GM23338 (cell line): ENCODE data around the gene HEMK1. TPM values are rescaled to one million over a fixed set of nuclear protein-coding genes. Genes with fewer than 3 reads are reported as not detected.

Source experiments
- ATAC-seq: fragments of 200-7000 bp; cut with Tn5 transposase; 3 replicates; pipeline ENCODE4 v1.9.1; 2020
- DNase-seq: peaks from one replicate; pipeline ENCODE4 v3.0.0-alpha.2; 2015; ENCODE audit warnings: low spot score
- H2AFZ ChIP-seq: fragments of 200-600 bp; sonication (generic); 2 replicates; pipeline ENCODE4 v1.8.0; 2016; ENCODE audit warnings: antibody characterized with exemption, mild to moderate bottlenecking, moderate library complexity
- H3F3A ChIP-seq: fragments of 200-600 bp; sonication (generic); replicated peaks from 2 replicates; pipeline ENCODE4 v1.8.0; 2017; ENCODE audit warnings: antibody characterized with exemption, mixed run types, low read depth
- H3K27ac ChIP-seq: fragments of 200-600 bp; sonication (generic); 2 replicates; pipeline ENCODE4 v1.6.1; 2016; ENCODE audit warnings: low read depth
- H3K27me3 ChIP-seq: fragments of 200-600 bp; sonication (generic); 2 replicates; pipeline ENCODE4 v1.8.0; 2016; ENCODE audit warnings: mild to moderate bottlenecking, mixed run types, moderate library complexity; ENCODE audit not compliant: insufficient read depth
- H3K36me3 ChIP-seq: fragments of 200-600 bp; sonication (generic); 2 replicates; pipeline ENCODE4 v1.8.0; 2016; ENCODE audit warnings: mild to moderate bottlenecking; ENCODE audit not compliant: insufficient read depth
- H3K4me1 ChIP-seq: fragments of 200-600 bp; sonication (generic); 2 replicates; pipeline ENCODE4 v1.8.0; 2016; ENCODE audit warnings: mild to moderate bottlenecking, moderate library complexity; ENCODE audit not compliant: insufficient read depth
- H3K4me2 ChIP-seq: fragments of 200-600 bp; sonication (generic); 2 replicates; pipeline ENCODE4 v1.7.1; 2017; ENCODE audit warnings: mixed run types
- H3K4me3 ChIP-seq: fragments of 200-600 bp; sonication (generic); 2 replicates; pipeline ENCODE4 v1.6.1; 2016; ENCODE audit warnings: mixed run types
- H3K79me2 ChIP-seq: fragments of 200-600 bp; sonication (generic); replicated peaks from 2 replicates; pipeline ENCODE4 v1.8.0; 2017; ENCODE audit warnings: mild to moderate bottlenecking; ENCODE audit not compliant: insufficient read depth
- H3K9me2 ChIP-seq: fragments of 200-600 bp; sonication (generic); 2 replicates; pipeline ENCODE4 v1.8.0; 2017; ENCODE audit not compliant: insufficient read depth
- H4K20me1 ChIP-seq: fragments of 200-600 bp; sonication (generic); replicated peaks from 2 replicates; pipeline ENCODE4 v1.8.0; 2017; ENCODE audit warnings: mild to moderate bottlenecking; ENCODE audit not compliant: insufficient read depth
- H3K27ac Mint-ChIP-seq: 2 replicates; pipeline ENCODE4 v1.8.0; 2020; ENCODE audit warnings: inconsistent platforms, mild to moderate bottlenecking, moderate library complexity, mixed read lengths
- H3K27me3 Mint-ChIP-seq: 3 replicates; pipeline ENCODE4 v1.8.0; 2022; ENCODE audit warnings: low read depth, mild to moderate bottlenecking, moderate library complexity, mixed read lengths, inconsistent platforms; ENCODE audit not compliant: insufficient read depth, poor library complexity
- H3K36me3 Mint-ChIP-seq: 3 replicates; pipeline ENCODE4 v1.8.0; 2021; ENCODE audit warnings: low read depth, mild to moderate bottlenecking, inconsistent platforms, moderate library complexity, mixed read lengths
- H3K4me1 Mint-ChIP-seq: 3 replicates; pipeline ENCODE4 v1.8.0; 2020; ENCODE audit warnings: mild to moderate bottlenecking, inconsistent platforms, mixed read lengths
- H3K4me3 Mint-ChIP-seq: 3 replicates; pipeline ENCODE4 v1.8.0; 2021; ENCODE audit warnings: moderate library complexity, mild to moderate bottlenecking, inconsistent platforms, mixed read lengths
- H3K9me3 Mint-ChIP-seq: 3 replicates; pipeline ENCODE4 v1.8.0; 2020; ENCODE audit warnings: moderate library complexity, mild to moderate bottlenecking, inconsistent platforms, mixed read lengths
- CREB1 ChIP-seq: fragments of 250-450 bp; sonication (Bioruptor Pico); IDR thresholded peaks from 2 replicates; pipeline ENCODE4 v1.5.0; 2020; ENCODE audit warnings: low read depth, mild to moderate bottlenecking, moderate library complexity
- EZH2 ChIP-seq: fragments of 200-600 bp; sonication (generic); IDR thresholded peaks from one replicate; pipeline ENCODE4 v1.8.0; 2017; ENCODE audit warnings: antibody characterized with exemption, mild to moderate bottlenecking, low read depth; ENCODE audit not compliant: unreplicated experiment
- EZH2phosphoT487 ChIP-seq: fragments of 200-600 bp; sonication (generic); IDR thresholded peaks from one replicate; pipeline ENCODE4 v1.8.1; 2018; ENCODE audit warnings: antibody characterized with exemption; ENCODE audit not compliant: unreplicated experiment
- JUNB ChIP-seq: IDR thresholded peaks from one replicate; pipeline ENCODE4 v1.6.1; 2016; ENCODE audit warnings: antibody characterized with exemption; ENCODE audit not compliant: unreplicated experiment
- NANOG ChIP-seq: IDR thresholded peaks from 2 replicates; pipeline ENCODE4 v1.6.1; 2016; ENCODE audit warnings: antibody characterized with exemption, borderline replicate concordance
- POLR2AphosphoS5 ChIP-seq: IDR thresholded peaks from 2 replicates; pipeline ENCODE4 v1.6.1; 2016; ENCODE audit warnings: antibody characterized with exemption, low read depth
- STAT1 ChIP-seq: IDR thresholded peaks from one replicate; pipeline ENCODE4 v1.6.1; 2016; ENCODE audit warnings: antibody characterized with exemption; ENCODE audit not compliant: unreplicated experiment
- ZNF114 ChIP-seq: fragments of 250-450 bp; sonication (Bioruptor Pico); IDR thresholded peaks from 2 replicates; pipeline ENCODE4 v1.5.0; 2020; ENCODE audit warnings: mild to moderate bottlenecking, moderate library complexity
- ZNF331 ChIP-seq: fragments of 250-450 bp; sonication (Bioruptor Pico); IDR thresholded peaks from 2 replicates; pipeline ENCODE4 v1.5.0; 2020; ENCODE audit warnings: low read depth, mild to moderate bottlenecking, moderate library complexity
- polyA plus RNA-seq: library from polyadenylated mRNA; unstranded; fragments of >200 nt; fragmentation: Nextera tagmentation; extraction: Ambion mirVana; gene quantifications from 2 replicates; pipeline ENCODE4 v1.2.1, GENCODE V29; 2016
- total RNA-seq: library from RNA; depleted of rRNA; stranded (reverse); fragments of >200 nt; shearing (Covaris generic); gene quantifications from 2 replicates; pipeline ENCODE4 v1.2.3, GENCODE V29; 2014
- TF ChIP-seq, protein P1 (sequence below): IDR thresholded peaks from one replicate; pipeline ENCODE4 v1.6.1; 2018; ENCODE audit warnings: antibody characterized with exemption; ENCODE audit not compliant: unreplicated experiment
- TF ChIP-seq, protein P2 (sequence below): fragments of 250-450 bp; sonication (Bioruptor Pico); IDR thresholded peaks from 2 replicates; pipeline ENCODE4 v1.5.0; 2020; ENCODE audit warnings: mild to moderate bottlenecking, moderate library complexity
- TF ChIP-seq, protein P3 (sequence below): IDR thresholded peaks from 2 replicates; pipeline ENCODE4 v1.6.1; 2016; ENCODE audit warnings: antibody characterized with exemption
- TF ChIP-seq, protein P4 (sequence below), 2 experiments: fragments of 200-600 bp in 1 of 2; sonication (generic) in 1 of 2; conservative IDR thresholded peaks; 2 replicates each; pipeline versions ENCODE4 v1.5.1 to v1.6.1; 2016 to 2017; ENCODE audit warnings: antibody characterized with exemption in 2 of 2, low read depth in 2 of 2, mild to moderate bottlenecking in 2 of 2, moderate library complexity in 1 of 2

HEMK1 gene
- total and polyA plus RNA-seq, 2 experiments from 2014 or later = 5.6 to 10.1 TPM

DNA sequence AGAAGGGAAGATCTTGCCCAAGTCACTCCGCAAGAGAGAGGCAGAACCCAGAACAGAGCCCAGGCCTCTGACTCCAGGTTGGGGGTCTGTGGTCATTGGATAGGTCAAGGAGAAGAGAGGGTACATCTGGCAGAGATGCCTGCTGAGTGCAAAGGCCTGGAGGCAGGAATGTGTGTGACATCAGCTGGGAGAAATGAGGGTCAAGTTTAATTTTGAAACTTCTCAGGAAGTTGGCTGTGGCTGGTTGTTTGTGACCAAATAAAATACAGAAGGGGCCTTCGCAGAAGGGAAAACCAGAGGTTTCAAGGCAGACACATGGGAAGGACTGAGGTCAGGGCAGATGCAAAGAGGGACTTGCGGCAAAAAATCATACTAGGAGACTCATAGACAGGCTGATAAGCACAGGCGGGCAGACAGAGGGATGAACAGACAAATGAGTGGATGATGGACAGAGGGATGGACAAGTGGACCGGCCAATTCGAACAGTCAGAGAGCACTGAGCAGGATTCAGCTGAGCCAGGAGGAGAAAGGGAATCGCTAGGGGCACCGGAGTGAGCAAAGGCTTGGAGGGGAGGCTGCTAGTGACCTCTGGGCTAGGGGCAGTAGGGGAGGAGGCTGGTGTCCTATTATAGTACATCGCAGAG lies 37.1 kb upstream of the HEMK1 start:
- H3K4me2 ChIP-seq = no peak overlapping the region
- H2AFZ ChIP-seq = no peak overlapping the region
- no peaks in the 10 kb centered on the region for H3K36me3 ChIP-seq
- H3K9me3 Mint-ChIP-seq = peaks cover 3% of the 10 kb centered on the region; the same call in 2 of the 3 replicates
- H3F3A ChIP-seq = no peaks in the 10 kb centered on the region
- peaks cover 34% of the 10 kb centered on the region for H3K27me3 Mint-ChIP-seq
- H4K20me1 ChIP-seq = no peaks in the 10 kb centered on the region
- no peak for DNase-seq
- no peak overlapping the region for H3K4me3 ChIP-seq
- peaks cover 22% of the 10 kb centered on the region for H3K27me3 ChIP-seq
- H3K4me1 ChIP-seq = peaks cover 17% of the 10 kb centered on the region
- no peaks in the 10 kb centered on the region; the same call in 2 of the 3 replicates for H3K36me3 Mint-ChIP-seq
- H3K27ac ChIP-seq = no peak overlapping the region
- peaks cover 31% of the 10 kb centered on the region for H3K4me1 Mint-ChIP-seq
- no peaks in the 10 kb centered on the region for H3K79me2 ChIP-seq
- ATAC-seq = no peak
- H3K27ac Mint-ChIP-seq = no peak overlapping the region
- no peak overlapping the region; the same call in 2 of the 3 replicates for H3K4me3 Mint-ChIP-seq
- H3K9me2 ChIP-seq = no peaks in the 10 kb centered on the region
- TF ChIP-seq, protein P1, sequence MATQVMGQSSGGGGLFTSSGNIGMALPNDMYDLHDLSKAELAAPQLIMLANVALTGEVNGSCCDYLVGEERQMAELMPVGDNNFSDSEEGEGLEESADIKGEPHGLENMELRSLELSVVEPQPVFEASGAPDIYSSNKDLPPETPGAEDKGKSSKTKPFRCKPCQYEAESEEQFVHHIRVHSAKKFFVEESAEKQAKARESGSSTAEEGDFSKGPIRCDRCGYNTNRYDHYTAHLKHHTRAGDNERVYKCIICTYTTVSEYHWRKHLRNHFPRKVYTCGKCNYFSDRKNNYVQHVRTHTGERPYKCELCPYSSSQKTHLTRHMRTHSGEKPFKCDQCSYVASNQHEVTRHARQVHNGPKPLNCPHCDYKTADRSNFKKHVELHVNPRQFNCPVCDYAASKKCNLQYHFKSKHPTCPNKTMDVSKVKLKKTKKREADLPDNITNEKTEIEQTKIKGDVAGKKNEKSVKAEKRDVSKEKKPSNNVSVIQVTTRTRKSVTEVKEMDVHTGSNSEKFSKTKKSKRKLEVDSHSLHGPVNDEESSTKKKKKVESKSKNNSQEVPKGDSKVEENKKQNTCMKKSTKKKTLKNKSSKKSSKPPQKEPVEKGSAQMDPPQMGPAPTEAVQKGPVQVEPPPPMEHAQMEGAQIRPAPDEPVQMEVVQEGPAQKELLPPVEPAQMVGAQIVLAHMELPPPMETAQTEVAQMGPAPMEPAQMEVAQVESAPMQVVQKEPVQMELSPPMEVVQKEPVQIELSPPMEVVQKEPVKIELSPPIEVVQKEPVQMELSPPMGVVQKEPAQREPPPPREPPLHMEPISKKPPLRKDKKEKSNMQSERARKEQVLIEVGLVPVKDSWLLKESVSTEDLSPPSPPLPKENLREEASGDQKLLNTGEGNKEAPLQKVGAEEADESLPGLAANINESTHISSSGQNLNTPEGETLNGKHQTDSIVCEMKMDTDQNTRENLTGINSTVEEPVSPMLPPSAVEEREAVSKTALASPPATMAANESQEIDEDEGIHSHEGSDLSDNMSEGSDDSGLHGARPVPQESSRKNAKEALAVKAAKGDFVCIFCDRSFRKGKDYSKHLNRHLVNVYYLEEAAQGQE = no peak
- TF ChIP-seq ZNF331 (CRISPR knock-in tag) (no peak), NANOG (no peak), JUNB (no peak), CREB1 (CRISPR knock-in tag) (no peak), ZNF114 (CRISPR knock-in tag) (no peak), EZH2 (no peak), STAT1 (no peak), POLR2AphosphoS5 (no peak), EZH2phosphoT487 (no peak)
- TF ChIP-seq, protein P2, sequence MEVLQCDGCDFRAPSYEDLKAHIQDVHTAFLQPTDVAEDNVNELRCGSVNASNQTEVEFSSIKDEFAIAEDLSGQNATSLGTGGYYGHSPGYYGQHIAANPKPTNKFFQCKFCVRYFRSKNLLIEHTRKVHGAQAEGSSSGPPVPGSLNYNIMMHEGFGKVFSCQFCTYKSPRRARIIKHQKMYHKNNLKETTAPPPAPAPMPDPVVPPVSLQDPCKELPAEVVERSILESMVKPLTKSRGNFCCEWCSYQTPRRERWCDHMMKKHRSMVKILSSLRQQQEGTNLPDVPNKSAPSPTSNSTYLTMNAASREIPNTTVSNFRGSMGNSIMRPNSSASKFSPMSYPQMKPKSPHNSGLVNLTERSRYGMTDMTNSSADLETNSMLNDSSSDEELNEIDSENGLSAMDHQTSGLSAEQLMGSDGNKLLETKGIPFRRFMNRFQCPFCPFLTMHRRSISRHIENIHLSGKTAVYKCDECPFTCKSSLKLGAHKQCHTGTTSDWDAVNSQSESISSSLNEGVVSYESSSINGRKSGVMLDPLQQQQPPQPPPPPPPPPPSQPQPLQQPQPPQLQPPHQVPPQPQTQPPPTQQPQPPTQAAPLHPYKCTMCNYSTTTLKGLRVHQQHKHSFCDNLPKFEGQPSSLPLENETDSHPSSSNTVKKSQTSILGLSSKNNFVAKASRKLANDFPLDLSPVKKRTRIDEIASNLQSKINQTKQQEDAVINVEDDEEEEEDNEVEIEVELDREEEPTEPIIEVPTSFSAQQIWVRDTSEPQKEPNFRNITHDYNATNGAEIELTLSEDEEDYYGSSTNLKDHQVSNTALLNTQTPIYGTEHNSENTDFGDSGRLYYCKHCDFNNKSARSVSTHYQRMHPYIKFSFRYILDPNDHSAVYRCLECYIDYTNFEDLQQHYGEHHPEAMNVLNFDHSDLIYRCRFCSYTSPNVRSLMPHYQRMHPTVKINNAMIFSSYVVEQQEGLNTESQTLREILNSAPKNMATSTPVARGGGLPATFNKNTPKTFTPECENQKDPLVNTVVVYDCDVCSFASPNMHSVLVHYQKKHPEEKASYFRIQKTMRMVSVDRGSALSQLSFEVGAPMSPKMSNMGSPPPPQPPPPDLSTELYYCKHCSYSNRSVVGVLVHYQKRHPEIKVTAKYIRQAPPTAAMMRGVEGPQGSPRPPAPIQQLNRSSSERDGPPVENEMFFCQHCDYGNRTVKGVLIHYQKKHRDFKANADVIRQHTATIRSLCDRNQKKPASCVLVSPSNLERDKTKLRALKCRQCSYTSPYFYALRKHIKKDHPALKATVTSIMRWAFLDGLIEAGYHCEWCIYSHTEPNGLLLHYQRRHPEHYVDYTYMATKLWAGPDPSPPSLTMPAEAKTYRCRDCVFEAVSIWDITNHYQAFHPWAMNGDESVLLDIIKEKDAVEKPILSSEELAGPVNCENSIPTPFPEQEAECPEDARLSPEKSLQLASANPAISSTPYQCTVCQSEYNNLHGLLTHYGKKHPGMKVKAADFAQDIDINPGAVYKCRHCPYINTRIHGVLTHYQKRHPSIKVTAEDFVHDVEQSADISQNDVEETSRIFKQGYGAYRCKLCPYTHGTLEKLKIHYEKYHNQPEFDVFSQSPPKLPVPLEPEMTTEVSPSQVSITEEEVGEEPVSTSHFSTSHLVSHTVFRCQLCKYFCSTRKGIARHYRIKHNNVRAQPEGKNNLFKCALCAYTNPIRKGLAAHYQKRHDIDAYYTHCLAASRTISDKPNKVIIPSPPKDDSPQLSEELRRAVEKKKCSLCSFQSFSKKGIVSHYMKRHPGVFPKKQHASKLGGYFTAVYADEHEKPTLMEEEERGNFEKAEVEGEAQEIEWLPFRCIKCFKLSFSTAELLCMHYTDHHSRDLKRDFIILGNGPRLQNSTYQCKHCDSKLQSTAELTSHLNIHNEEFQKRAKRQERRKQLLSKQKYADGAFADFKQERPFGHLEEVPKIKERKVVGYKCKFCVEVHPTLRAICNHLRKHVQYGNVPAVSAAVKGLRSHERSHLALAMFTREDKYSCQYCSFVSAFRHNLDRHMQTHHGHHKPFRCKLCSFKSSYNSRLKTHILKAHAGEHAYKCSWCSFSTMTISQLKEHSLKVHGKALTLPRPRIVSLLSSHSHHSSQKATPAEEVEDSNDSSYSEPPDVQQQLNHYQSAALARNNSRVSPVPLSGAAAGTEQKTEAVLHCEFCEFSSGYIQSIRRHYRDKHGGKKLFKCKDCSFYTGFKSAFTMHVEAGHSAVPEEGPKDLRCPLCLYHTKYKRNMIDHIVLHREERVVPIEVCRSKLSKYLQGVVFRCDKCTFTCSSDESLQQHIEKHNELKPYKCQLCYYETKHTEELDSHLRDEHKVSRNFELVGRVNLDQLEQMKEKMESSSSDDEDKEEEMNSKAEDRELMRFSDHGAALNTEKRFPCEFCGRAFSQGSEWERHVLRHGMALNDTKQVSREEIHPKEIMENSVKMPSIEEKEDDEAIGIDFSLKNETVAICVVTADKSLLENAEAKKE = no peak
- TF ChIP-seq, protein P3, sequence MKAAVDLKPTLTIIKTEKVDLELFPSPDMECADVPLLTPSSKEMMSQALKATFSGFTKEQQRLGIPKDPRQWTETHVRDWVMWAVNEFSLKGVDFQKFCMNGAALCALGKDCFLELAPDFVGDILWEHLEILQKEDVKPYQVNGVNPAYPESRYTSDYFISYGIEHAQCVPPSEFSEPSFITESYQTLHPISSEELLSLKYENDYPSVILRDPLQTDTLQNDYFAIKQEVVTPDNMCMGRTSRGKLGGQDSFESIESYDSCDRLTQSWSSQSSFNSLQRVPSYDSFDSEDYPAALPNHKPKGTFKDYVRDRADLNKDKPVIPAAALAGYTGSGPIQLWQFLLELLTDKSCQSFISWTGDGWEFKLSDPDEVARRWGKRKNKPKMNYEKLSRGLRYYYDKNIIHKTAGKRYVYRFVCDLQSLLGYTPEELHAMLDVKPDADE = no peak
- TF ChIP-seq, protein P4, sequence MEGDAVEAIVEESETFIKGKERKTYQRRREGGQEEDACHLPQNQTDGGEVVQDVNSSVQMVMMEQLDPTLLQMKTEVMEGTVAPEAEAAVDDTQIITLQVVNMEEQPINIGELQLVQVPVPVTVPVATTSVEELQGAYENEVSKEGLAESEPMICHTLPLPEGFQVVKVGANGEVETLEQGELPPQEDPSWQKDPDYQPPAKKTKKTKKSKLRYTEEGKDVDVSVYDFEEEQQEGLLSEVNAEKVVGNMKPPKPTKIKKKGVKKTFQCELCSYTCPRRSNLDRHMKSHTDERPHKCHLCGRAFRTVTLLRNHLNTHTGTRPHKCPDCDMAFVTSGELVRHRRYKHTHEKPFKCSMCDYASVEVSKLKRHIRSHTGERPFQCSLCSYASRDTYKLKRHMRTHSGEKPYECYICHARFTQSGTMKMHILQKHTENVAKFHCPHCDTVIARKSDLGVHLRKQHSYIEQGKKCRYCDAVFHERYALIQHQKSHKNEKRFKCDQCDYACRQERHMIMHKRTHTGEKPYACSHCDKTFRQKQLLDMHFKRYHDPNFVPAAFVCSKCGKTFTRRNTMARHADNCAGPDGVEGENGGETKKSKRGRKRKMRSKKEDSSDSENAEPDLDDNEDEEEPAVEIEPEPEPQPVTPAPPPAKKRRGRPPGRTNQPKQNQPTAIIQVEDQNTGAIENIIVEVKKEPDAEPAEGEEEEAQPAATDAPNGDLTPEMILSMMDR (conservative IDR thresholded peaks at IDR 0.05; ENCODE audit: low read depth in 2 of 2) = no peak
